CD4-positive, alpha-beta T cell treated with Interleukin-17A for 4 hours (primary cell): Measurements from ENCODE around the gene TEF.
"Not testable (repeated sequence)": the region's sequence is repeated elsewhere in the genome, so short reads cannot be mapped to it uniquely, and the experiment has no call there.

Source experiments
- DNase-seq: peaks from one replicate; pipeline ENCODE4 v3.0.0-alpha.2; 2020; ENCODE audit warnings: mixed read lengths

The TEF gene

DNA sequence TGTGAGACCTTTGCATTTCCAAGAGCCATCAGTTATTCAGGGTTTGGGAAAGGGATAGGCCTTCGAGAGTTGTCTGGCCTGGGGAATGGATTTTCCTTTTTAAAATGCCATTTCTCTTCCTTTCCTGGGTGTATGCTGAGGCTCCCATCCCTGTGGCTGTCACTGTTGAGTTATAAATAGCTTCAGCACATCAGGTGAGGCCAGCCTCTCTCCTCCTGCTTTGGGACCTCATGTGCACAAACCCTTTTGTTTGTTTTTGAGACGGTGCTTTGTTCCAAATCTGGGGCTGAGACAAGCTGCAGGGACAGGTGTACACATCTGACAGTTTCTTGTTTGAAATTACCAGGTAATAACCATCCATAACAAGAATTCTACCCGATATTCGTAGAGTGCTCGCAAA is 1.3 kb downstream of the TEF start:
- DNase-seq: no peak

DNA sequence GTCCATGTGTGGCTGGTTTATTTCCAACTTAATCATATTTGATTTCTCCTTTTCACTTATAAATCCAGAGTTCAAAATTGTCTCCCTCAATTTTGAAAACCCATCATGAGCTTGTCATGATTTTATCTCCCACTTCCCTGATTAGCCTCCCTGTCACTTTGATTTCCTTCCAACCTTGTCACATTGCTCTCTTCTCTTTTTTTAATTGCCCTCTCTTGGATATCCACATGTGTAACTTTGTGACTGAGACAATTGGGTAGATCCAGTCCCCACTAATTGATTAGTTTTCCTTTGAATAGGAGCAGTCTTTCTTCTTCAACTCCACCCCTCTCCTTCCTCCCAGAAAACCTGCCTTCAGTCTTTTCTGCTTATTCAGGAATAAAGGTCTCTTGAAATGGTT is 2.4 kb downstream of the TEF start:
- DNase-seq: no peak

- no peak for DNase-seq
These were observed 5.6 kb downstream of the TEF start for GRCh38 chr22:41387341-41387740.

GRCh38 chr22:41394012-41394356 is 12.2 kb downstream of the TEF start:
- DNase-seq: no peak

GRCh38 chr22:41395531-41396240 is 13.9 kb downstream of the TEF start:
- DNase-seq: no peak

- DNase-seq: no peak
These were observed 15.5 kb downstream of the TEF start for GRCh38 chr22:41397143-41397811.

- DNase-seq: no peak
These were observed 17.2 kb downstream of the TEF start for GRCh38 chr22:41398921-41399320.

DNA sequence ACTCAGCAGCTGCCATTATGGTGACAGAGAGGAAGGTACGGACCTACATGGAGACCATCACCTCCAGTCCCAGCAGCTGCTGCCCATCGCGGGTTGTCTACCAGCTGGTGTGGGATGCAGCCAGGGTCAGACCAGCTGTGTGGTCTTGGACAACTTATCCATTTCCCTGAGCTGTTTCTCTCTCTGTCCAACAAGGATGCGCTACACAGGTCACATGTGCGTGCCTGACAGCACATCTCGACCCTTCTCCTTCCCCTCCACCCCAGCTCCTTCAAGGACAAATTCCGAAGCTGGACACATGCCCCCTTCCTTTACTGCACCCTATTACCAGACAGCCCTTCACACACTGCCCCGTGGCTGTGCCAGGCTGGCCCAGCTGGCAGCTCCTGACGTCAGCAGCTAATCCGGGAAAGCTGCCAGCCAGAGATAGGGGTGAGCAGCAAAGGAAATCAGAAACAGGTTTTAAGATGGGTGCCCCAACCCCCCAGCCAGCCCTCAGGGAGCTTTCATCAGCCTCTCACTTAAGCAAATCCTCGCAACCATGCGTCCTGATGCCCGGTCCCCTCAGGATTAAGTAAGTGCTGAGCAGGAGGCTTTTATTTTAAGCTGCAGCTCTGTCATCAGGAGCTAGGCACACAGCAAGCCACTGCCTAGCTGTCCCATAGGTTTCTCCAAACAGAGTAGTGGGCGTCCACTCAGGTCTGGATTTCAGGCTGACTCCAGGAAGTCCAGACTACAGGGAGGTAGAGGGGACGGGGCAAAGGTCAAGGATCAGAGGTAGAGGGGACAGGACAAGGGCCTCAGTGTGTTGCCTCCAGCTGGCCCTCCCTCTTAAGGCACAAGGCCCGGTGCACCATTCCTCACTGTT is 20.3 kb downstream of the TEF start:
- no peak for DNase-seq

- DNase-seq: not testable (repeated sequence)
These were observed 21.1 kb downstream of the TEF start for GRCh38 chr22:41402851-41403250.

- DNase-seq: peak; percentile 87
These were observed 22.0 kb downstream of the TEF start for GRCh38 chr22:41403532-41404318.

DNA sequence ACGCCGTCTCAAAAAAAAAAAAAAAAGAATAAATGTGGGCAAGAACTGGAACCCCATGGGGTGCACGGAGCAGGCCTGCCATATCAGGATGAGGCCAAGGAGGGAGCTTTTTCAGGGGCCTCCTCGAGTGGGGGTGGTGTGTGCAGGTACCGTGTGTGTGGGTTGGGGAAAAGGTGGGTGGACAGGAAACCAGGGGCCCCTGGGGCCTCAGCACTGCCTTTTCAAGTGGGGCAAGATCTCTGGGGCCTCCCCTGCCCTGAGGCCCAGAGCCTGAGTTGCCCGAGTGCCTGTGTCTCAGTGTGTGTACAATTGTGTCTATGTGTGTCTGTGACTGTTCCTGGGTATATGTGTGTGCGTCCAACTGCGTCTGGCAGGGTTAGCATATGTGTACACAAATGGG is 23.8 kb downstream of the TEF start:
- DNase-seq: no peak

DNA sequence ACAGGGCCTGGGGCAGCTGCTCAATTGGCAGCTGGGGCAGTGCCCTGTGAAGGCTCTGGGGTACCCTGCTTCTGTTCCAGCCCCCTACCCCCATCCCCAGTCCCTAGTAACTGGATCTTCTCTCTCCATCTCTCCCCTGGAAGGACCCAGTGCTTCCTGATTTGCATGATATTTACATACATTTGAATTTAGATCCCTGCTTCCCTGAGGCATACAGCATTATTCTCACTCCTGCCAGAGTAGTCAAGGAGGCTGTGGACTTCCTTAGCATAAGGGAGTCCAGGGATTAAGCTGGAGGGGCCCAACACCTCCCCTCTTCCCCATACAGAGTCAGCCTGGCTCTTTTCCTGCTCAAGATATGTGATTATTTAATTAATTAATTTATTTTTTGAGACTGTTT is 24.7 kb downstream of the TEF start:
- DNase-seq: no peak

DNA sequence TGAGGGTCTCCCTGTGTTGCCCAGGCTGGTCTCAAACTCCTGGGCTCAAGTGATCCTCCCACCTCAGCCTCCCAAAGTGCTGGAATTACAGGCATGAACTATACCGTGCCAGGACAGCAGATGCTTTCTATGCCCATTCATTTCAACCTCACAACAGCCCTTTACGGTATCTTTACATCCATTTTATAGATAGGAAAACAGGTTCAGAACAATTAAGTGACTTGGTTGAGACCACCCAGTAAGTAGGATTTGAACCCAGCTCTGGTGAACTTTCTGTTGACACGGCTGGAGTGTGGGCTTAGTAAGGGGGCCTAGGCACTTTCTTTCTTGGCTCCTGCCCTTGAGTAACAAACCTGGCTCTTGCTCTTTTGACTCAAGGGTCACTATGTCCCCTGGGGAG is 25.7 kb downstream of the TEF start:
- no peak for DNase-seq

GRCh38 chr22:41408665-41409064 is 26.9 kb downstream of the TEF start:
- no peak for DNase-seq

DNA sequence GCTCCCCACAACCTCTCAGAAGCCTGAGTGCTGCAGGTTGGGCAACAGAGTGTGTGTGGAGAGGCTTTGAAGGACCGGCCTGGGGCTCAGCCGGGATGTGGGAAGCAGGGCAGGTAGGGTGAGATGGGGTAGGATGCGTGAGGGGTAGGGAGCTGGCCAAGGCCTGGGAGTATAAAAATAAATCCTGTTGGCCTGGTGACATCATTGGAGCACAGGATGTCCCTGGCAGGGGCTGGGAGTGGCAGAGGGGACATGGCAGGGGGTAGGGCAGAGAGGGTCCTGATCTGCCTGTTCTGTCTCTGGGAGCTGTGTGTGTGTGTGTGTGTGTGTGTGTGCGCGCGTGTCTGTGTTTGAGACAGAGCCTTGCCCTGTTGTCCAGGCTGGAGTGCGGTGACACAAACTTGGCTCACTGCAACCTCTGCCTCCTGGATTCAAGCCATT is 28.6 kb downstream of the TEF start:
- no peak for DNase-seq

DNA sequence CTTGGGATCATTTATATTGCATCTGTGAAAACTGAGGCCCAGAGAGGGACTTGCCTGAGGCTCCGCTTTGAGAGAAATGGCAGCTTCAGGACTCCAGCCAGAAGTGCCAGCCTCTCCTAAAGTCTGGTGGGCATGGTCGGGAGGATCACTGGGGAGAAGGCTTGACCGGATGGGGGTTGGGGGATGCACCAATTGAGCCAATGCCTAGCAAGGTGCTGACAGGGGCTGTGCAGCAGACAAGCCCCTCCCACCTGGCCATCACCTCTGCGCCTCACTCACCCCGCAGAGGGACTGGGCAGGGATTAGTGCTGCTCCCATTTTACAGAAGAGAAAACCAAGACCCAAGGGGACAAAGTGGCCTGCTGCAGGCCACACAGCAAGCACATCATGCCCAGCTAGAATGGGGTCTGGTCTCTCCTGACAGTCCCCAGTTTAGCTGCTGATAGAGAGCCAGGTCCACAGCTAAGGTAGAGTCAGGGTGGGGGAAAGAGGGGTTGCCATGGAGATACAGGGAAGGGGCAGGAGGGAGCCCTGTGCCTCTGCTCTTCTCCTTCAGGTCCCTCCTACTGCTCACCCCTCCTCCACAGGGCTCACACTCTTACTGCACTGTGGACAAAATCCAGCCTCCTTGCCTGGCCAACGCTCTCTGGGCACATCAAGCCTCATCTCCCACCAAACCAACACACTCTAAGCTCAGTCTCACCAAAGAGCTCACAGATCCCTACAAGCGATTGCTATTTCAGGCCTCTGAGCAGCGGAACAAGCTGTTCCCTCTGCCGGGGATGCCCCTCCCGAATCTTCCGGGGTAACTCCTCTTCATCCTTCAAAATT is 29.5 kb downstream of the TEF start:
- no peak for DNase-seq

DNA sequence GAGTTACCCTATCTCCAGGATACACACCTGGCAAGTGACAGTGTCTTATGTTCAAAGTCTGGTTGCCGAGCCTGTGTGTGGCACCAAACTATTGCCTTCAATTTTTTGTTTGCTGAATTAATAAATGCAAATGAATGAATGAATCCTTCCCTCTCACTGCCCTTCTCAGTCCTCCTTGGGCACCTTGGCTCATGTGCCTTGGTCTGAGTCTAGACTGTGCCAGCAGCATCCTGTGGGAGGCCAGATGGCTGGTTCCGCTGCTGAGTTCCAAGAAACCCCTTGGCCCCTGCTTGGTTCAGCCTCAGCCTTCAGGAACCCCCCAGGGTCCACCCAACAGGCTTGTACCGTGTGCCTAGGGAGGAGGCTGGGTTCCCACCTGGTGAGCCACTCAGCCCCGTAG is 33.8 kb downstream of the TEF start:
- no peak for DNase-seq

GRCh38 chr22:41417622-41418390 is 36.1 kb downstream of the TEF start:
- DNase-seq: no peak

- no peak for DNase-seq
These were observed 37.0 kb downstream of the TEF start for GRCh38 chr22:41418717-41419116.

GRCh38 chr22:41425660-41426365 is 44.1 kb downstream of the TEF start:
- peak; percentile 22 for DNase-seq
